DOHH2 (cell line): ENCODE measurements around the gene CMTR2.

Experiments
- H3F3A ChIP-seq: fragments of 200-600 bp; sonication (generic), shearing (Covaris generic); 2 replicates; pipeline ENCODE4 v1.6.0; 2016; ENCODE audit warnings: antibody characterized with exemption, mild to moderate bottlenecking; ENCODE audit not compliant: control insufficient read depth, insufficient read depth
- H3K27ac ChIP-seq: fragments of 200-600 bp; sonication (generic); 2 replicates; pipeline ENCODE4 v1.5.1; 2014; ENCODE audit warnings: low read depth, mild to moderate bottlenecking, low read length, moderate library complexity
- H3K27me3 ChIP-seq: fragments of 200-600 bp; sonication (generic); 2 replicates; pipeline ENCODE4 v1.6.1; 2014; ENCODE audit warnings: mild to moderate bottlenecking, low read length, mixed read lengths; ENCODE audit not compliant: control insufficient read depth
- H3K36me3 ChIP-seq: fragments of 200-600 bp; sonication (generic); 2 replicates; pipeline ENCODE4 v1.6.1; 2014; ENCODE audit warnings: mild to moderate bottlenecking, low read length, moderate library complexity, mixed read lengths; ENCODE audit not compliant: control insufficient read depth
- H3K4me1 ChIP-seq: fragments of 200-600 bp; sonication (generic); 2 replicates; pipeline ENCODE4 v1.6.1; 2014; ENCODE audit warnings: mild to moderate bottlenecking, low read length, mixed read lengths; ENCODE audit not compliant: control insufficient read depth
- H3K4me2 ChIP-seq: fragments of 200-600 bp; sonication (generic); 2 replicates; pipeline ENCODE4 v1.6.0; 2014; ENCODE audit warnings: mild to moderate bottlenecking, low read length, moderate library complexity
- H3K4me3 ChIP-seq: fragments of 200-600 bp; sonication (generic); 2 replicates; pipeline ENCODE4 v1.5.1; 2014; ENCODE audit warnings: mild to moderate bottlenecking, low read length, mixed read lengths
- H3K79me2 ChIP-seq: fragments of 200-600 bp; sonication (generic); 2 replicates; pipeline ENCODE4 v1.6.1; 2014; ENCODE audit warnings: mild to moderate bottlenecking, low read length, mixed read lengths; ENCODE audit not compliant: control insufficient read depth
- H3K9me2 ChIP-seq: fragments of 200-600 bp; sonication (generic); replicated peaks from 2 replicates; pipeline ENCODE4 v1.6.1; 2014; ENCODE audit warnings: mild to moderate bottlenecking, low read length, mixed read lengths; ENCODE audit not compliant: control insufficient read depth
- H3K9me3 ChIP-seq: fragments of 200-600 bp; sonication (generic); 2 replicates; pipeline ENCODE4 v1.6.1; 2014; ENCODE audit warnings: antibody characterized with exemption, low read length, mixed read lengths; ENCODE audit not compliant: control insufficient read depth, insufficient read depth
- H4K20me1 ChIP-seq: fragments of 200-600 bp; sonication (generic); 2 replicates; pipeline ENCODE4 v1.6.0; 2014; ENCODE audit warnings: low read depth, mild to moderate bottlenecking, antibody characterized with exemption, low read length, moderate library complexity; ENCODE audit not compliant: control insufficient read depth, insufficient read depth
- CTCF ChIP-seq: fragments of 200-600 bp; sonication (generic); IDR thresholded peaks from one replicate; pipeline ENCODE4 v1.5.1; 2014; ENCODE audit warnings: antibody characterized with exemption, mild to moderate bottlenecking, low read depth, low read length; ENCODE audit not compliant: poor library complexity, severe bottlenecking
- EZH2phosphoT487 ChIP-seq: fragments of 200-600 bp; sonication (generic); IDR thresholded peaks from 2 replicates; pipeline ENCODE4 v1.6.1; 2017; ENCODE audit warnings: borderline replicate concordance, mild to moderate bottlenecking, antibody characterized with exemption, low read length, moderate library complexity, mixed read lengths

The CMTR2 gene

GRCh38 chr16:71264299-71264698 is 24.9 kb downstream of the CMTR2 start:
- Histone ChIP-seq H3F3A (no peaks in the 10 kb centered on the region), H3K36me3 (no peaks in the 10 kb centered on the region), H3K9me2 (no peaks in the 10 kb centered on the region), H3K27ac (no peak overlapping the region), H3K27me3 (peaks cover 8% of the 10 kb centered on the region), H3K4me1 (no peaks in the 10 kb centered on the region), H3K9me3 (no peaks in the 10 kb centered on the region), H3K4me3 (no peak overlapping the region), H4K20me1 (no peaks in the 10 kb centered on the region), H3K4me2 (no peak overlapping the region), H3K79me2 (no peaks in the 10 kb centered on the region)
- TF ChIP-seq CTCF = no peak
- TF ChIP-seq EZH2phosphoT487 = no peak

DNA sequence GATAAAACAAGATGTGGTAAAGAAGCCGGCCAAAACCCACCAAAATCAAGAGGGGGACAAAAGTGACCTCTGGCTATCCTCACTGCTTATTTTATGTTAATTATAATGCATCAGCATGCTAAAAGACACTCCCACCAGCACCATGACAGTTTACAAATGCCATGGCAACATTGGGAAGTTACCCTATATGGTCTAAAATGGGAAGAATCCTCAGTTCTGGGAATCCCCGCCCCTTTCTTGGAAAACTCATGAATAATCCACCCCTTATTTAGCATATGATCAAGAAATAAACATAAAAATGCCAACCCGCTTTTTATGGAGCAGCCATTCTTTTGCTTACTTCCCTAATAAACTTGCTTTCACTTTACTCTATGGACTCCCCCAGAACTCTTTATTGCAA is 25.6 kb downstream of the CMTR2 start:
- TF ChIP-seq CTCF (no peak), EZH2phosphoT487 (no peak)
- Histone ChIP-seq H3F3A (no peaks in the 10 kb centered on the region), H3K36me3 (no peaks in the 10 kb centered on the region), H3K79me2 (no peaks in the 10 kb centered on the region), H3K9me2 (no peaks in the 10 kb centered on the region), H4K20me1 (no peaks in the 10 kb centered on the region), H3K27me3 (peaks cover 7% of the 10 kb centered on the region), H3K4me3 (no peak overlapping the region), H3K4me1 (no peaks in the 10 kb centered on the region), H3K9me3 (no peaks in the 10 kb centered on the region), H3K27ac (no peak overlapping the region), H3K4me2 (no peak overlapping the region)

DNA sequence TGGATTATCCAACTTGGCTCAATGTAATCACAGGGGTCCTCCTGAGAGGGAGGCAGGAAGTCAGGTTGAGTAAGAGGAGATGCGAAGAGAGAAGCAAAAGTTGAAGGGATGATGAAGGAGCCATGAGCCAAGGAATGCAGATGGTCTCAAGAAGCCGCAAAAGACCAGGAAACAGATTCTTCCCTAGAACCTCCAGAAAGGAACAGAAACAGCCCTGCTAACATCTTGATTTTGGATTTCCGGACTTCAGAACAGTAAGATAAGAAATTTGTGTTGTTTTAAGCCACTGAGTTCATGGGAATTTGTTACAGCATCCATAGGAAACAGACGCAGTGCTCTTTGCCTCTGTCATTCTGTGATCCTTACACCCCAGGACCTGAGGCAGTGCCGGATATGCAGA is 26.8 kb downstream of the CMTR2 start:
- H3K27me3 ChIP-seq = peaks cover 8% of the 10 kb centered on the region
- no peaks in the 10 kb centered on the region for H3K9me2 ChIP-seq
- H3K27ac ChIP-seq = no peak overlapping the region
- no peaks in the 10 kb centered on the region for H3K36me3 ChIP-seq
- no peaks in the 10 kb centered on the region for H3K4me1 ChIP-seq
- H3K79me2 ChIP-seq = no peaks in the 10 kb centered on the region
- no peaks in the 10 kb centered on the region for H4K20me1 ChIP-seq
- H3K4me2 ChIP-seq = no peak overlapping the region
- H3K9me3 ChIP-seq = no peaks in the 10 kb centered on the region
- H3F3A ChIP-seq = no peaks in the 10 kb centered on the region
- no peak overlapping the region for H3K4me3 ChIP-seq
- TF ChIP-seq EZH2phosphoT487 = no peak
- TF ChIP-seq CTCF = no peak

DNA sequence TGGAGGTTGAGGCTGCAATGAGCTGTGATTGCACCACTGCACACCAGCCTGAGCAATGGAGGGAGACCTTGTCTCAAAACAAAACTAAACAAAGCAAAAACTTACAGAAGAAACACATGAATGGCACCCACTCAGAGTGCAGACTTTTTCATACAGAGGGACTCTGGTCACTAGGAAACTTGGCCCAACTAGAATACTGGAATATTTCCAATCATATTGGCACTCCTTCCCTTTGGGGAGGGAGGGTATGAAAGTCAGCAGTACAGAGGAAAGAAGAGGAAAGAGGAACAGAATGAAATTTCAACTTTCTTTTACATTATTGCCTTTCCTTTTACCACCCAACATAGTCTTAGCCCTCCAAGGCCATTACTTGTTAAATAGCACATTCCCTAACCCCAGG is 28.2 kb downstream of the CMTR2 start:
- Histone ChIP-seq H3K9me2 (no peaks in the 10 kb centered on the region), H3K27ac (no peak overlapping the region), H3K27me3 (peaks cover 12% of the 10 kb centered on the region), H3K79me2 (no peaks in the 10 kb centered on the region), H4K20me1 (no peaks in the 10 kb centered on the region), H3K4me2 (no peak overlapping the region), H3F3A (no peaks in the 10 kb centered on the region), H3K4me1 (no peaks in the 10 kb centered on the region), H3K4me3 (no peak overlapping the region), H3K9me3 (no peaks in the 10 kb centered on the region), H3K36me3 (no peaks in the 10 kb centered on the region)
- no peak for TF ChIP-seq EZH2phosphoT487
- no peak for TF ChIP-seq CTCF
